NCI-H345 treated with DMSO at 0.1 percent for 48 hours (cell line): ENCODE data around the gene CAMK1D.

Experiments
- DNase-seq: peaks from one replicate; lab custom pipeline; 2025; ENCODE audit not compliant: unreplicated experiment; lab: John Stamatoyannopoulos, UW

CAMK1D gene

GRCh38 chr10:12459762-12460161 lies 110.4 kb downstream of the CAMK1D start:
- no peak for DNase-seq

GRCh38 chr10:12463459-12463838 lies 114.1 kb downstream of the CAMK1D start:
- no peak for DNase-seq

- no peak for DNase-seq
These were observed 116.2 kb downstream of the CAMK1D start for GRCh38 chr10:12465385-12466136.

- DNase-seq = peak; percentile 20
These were observed 117.5 kb downstream of the CAMK1D start for GRCh38 chr10:12466704-12467305.

GRCh38 chr10:12469345-12469744 lies 120.0 kb downstream of the CAMK1D start:
- no peak for DNase-seq

- DNase-seq = no peak
These were observed 121.4 kb downstream of the CAMK1D start for GRCh38 chr10:12470719-12471118.

GRCh38 chr10:12471135-12471534 lies 121.8 kb downstream of the CAMK1D start:
- no peak for DNase-seq

GRCh38 chr10:12473491-12473890 lies 124.1 kb downstream of the CAMK1D start:
- no peak for DNase-seq

GRCh38 chr10:12474727-12475412 lies 125.5 kb downstream of the CAMK1D start:
- no peak for DNase-seq

- no peak for DNase-seq
These were observed 127.3 kb downstream of the CAMK1D start for GRCh38 chr10:12476656-12477055.

- no peak for DNase-seq
These were observed 130.1 kb downstream of the CAMK1D start for GRCh38 chr10:12479437-12479844.

- no peak for DNase-seq
These were observed 130.6 kb downstream of the CAMK1D start for GRCh38 chr10:12479924-12480323.

GRCh38 chr10:12480440-12480839 lies 131.1 kb downstream of the CAMK1D start:
- DNase-seq = no peak

GRCh38 chr10:12481924-12482323 lies 132.6 kb downstream of the CAMK1D start:
- no peak for DNase-seq

GRCh38 chr10:12482587-12482986 lies 133.2 kb downstream of the CAMK1D start:
- DNase-seq = no peak

GRCh38 chr10:12484002-12484918 lies 134.9 kb downstream of the CAMK1D start:
- DNase-seq = no peak

- no peak for DNase-seq
These were observed 135.8 kb downstream of the CAMK1D start for GRCh38 chr10:12484941-12485805.

- no peak for DNase-seq
These were observed 138.0 kb downstream of the CAMK1D start for GRCh38 chr10:12487366-12487765.

- no peak for DNase-seq
These were observed 139.3 kb downstream of the CAMK1D start for GRCh38 chr10:12488626-12489025.

- no peak for DNase-seq
These were observed 140.0 kb downstream of the CAMK1D start for GRCh38 chr10:12489357-12489756.
